SK-N-SH (cell line): Measurements from ENCODE around the gene JAKMIP1. TPM values are rescaled to one million over a fixed set of nuclear protein-coding genes. Genes with fewer than 3 reads are reported as not detected.

Source experiments
- CTCF ChIA-PET: fragments of 300-600, 350-600 bp; formaldehyde crosslinking; extraction: SDS; loops from one replicate; lab custom pipeline; 2021; lab: Yijun Ruan, JAX
- POLR2A ChIA-PET: fragments of 350-600 bp; sonication (Branson Sonifier 250); formaldehyde crosslinking; extraction: SDS; loops from one replicate; lab custom pipeline; 2020; ENCODE audit warnings: antibody characterized with exemption, inconsistent platforms; lab: Yijun Ruan, JAX
- DNase-seq: peaks from one replicate; pipeline ENCODE4 v3.0.0; 2012
- H2AFZ ChIP-seq: fragments of 200-600 bp; sonication (generic); 2 replicates; pipeline ENCODE4 v1.8.1; 2016; ENCODE audit warnings: antibody characterized with exemption, mild to moderate bottlenecking, low read depth
- H3F3A ChIP-seq: fragments of 200-600 bp; sonication (generic); replicated peaks from 2 replicates; pipeline ENCODE3; 2016; ENCODE audit warnings: antibody characterized with exemption, mild to moderate bottlenecking; ENCODE audit not compliant: insufficient read depth
- H3K27ac ChIP-seq, 2 experiments: fragments of 200-500 bp in 1 of 2; fragments of 200-600 bp in 1 of 2; sonication (Bioruptor generic) in 1 of 2; sonication (generic), shearing (Covaris generic) in 1 of 2; 2 replicates each; pipeline versions ENCODE4 v1.5.1 to v1.6.1; 2014 to 2016; ENCODE audit warnings: low read depth in 2 of 2, inconsistent platforms in 1 of 2, low read length in 1 of 2, mild to moderate bottlenecking in 1 of 2, mixed read lengths in 1 of 2
- H3K27me3 ChIP-seq: fragments of 200-600 bp; sonication (generic), shearing (Covaris generic); 2 replicates; pipeline ENCODE4 v1.6.1; 2016; ENCODE audit warnings: mixed run types; ENCODE audit not compliant: insufficient read depth
- H3K36me3 ChIP-seq, 2 experiments: fragments of 200-500 bp in 1 of 2; fragments of 200-600 bp in 1 of 2; sonication (Bioruptor generic) in 1 of 2; sonication (generic) in 1 of 2; replicated peaks in 1 of 2; 2 replicates each; pipeline versions ENCODE3 to v1.5.1; 2014 to 2016; ENCODE audit warnings: low read length in 1 of 2, mild to moderate bottlenecking in 1 of 2; ENCODE audit not compliant: insufficient read depth in 2 of 2, control insufficient read depth in 1 of 2
- H3K4me1 ChIP-seq, 2 experiments: fragments of 200-500 bp in 1 of 2; fragments of 200-600 bp in 1 of 2; sonication (Bioruptor generic) in 1 of 2; sonication (generic), shearing (Covaris generic) in 1 of 2; 2 replicates each; pipeline versions ENCODE4 v1.5.1 to v1.6.1; 2014 to 2016; ENCODE audit warnings: low read depth in 1 of 2, low read length in 1 of 2, mixed run types in 1 of 2; ENCODE audit not compliant: insufficient read depth in 2 of 2, control insufficient read depth in 1 of 2
- H3K4me2 ChIP-seq: fragments of 200-600 bp; sonication (generic), shearing (Covaris generic); 2 replicates; pipeline ENCODE4 v1.6.1; 2017; ENCODE audit warnings: mixed run types
- H3K4me3 ChIP-seq, 2 experiments: fragments of 200-500 bp in 1 of 2; fragments of 200-600 bp in 1 of 2; sonication (Bioruptor generic) in 1 of 2; sonication (generic), shearing (Covaris generic) in 1 of 2; 2 replicates each; pipeline versions ENCODE4 v1.5.1 to v1.8.1; 2014 to 2016; ENCODE audit warnings: low read depth in 2 of 2, inconsistent platforms in 1 of 2, low read length in 1 of 2, mild to moderate bottlenecking in 1 of 2, mixed read lengths in 1 of 2, moderate library complexity in 1 of 2
- H3K79me2 ChIP-seq: fragments of 200-600 bp; sonication (generic); 2 replicates; pipeline ENCODE4 v1.8.1; 2017; ENCODE audit warnings: mild to moderate bottlenecking; ENCODE audit not compliant: insufficient read depth
- H3K9ac ChIP-seq: fragments of 200-600 bp; sonication (generic); 2 replicates; pipeline ENCODE4 v1.6.1; 2017; ENCODE audit warnings: mixed run types
- H3K9me2 ChIP-seq: fragments of 200-600 bp; sonication (generic); 2 replicates; pipeline ENCODE4 v1.6.1; 2017; ENCODE audit warnings: mixed run types
- H3K9me3 ChIP-seq: fragments of 200-600 bp; sonication (generic); 2 replicates; pipeline ENCODE4 v1.6.1; 2017; ENCODE audit warnings: mixed run types, mild to moderate bottlenecking, moderate library complexity
- H4K20me1 ChIP-seq: fragments of 200-600 bp; sonication (generic); 2 replicates; pipeline ENCODE4 v1.6.1; 2017; ENCODE audit warnings: mild to moderate bottlenecking, mixed run types; ENCODE audit not compliant: insufficient read depth
- EZH2phosphoT487 ChIP-seq: fragments of 200-600 bp; sonication (generic); IDR thresholded peaks from 2 replicates; pipeline ENCODE4 v1.6.1; 2017; ENCODE audit warnings: low read depth, mixed run types, mild to moderate bottlenecking, antibody characterized with exemption, moderate library complexity, borderline replicate concordance
- FOXJ3 ChIP-seq: sonication (generic); formaldehyde crosslinking; IDR thresholded peaks from 2 replicates; pipeline ENCODE4 v1.5.1; 2020; ENCODE audit warnings: mild to moderate bottlenecking, missing genetic modification reagents
- FOXM1 ChIP-seq: IDR thresholded peaks from 2 replicates; pipeline ENCODE4 v1.4.0; 2012; ENCODE audit warnings: low read depth, mild to moderate bottlenecking
- GABPA ChIP-seq: IDR thresholded peaks from 2 replicates; pipeline ENCODE4 v1.4.0; 2012; ENCODE audit warnings: low read depth, mild to moderate bottlenecking
- GATA2 ChIP-seq: sonication (generic); formaldehyde crosslinking; IDR thresholded peaks from 2 replicates; pipeline ENCODE4 v1.5.0; 2020; ENCODE audit warnings: mild to moderate bottlenecking, missing genetic modification reagents
- NFIC ChIP-seq: IDR thresholded peaks from 2 replicates; pipeline ENCODE4 v1.4.0; 2012; ENCODE audit warnings: borderline replicate concordance
- NRF1 ChIP-seq: IDR thresholded peaks from 2 replicates; pipeline ENCODE4 v1.6.1; 2012; ENCODE audit warnings: low read depth, mild to moderate bottlenecking, low read length
- RAD21 ChIP-seq: IDR thresholded peaks from 2 replicates; pipeline ENCODE4 v1.6.1; 2012; ENCODE audit warnings: mild to moderate bottlenecking, low read length
- RCOR1 ChIP-seq: fragments of 150-350 bp; IDR thresholded peaks from 2 replicates; pipeline ENCODE4 v1.6.1; 2017; ENCODE audit warnings: antibody characterized with exemption, low read length
- TAF1 ChIP-seq: IDR thresholded peaks from 2 replicates; pipeline ENCODE4 v1.6.1; 2012; ENCODE audit warnings: low read depth, mild to moderate bottlenecking, low read length, moderate library complexity, borderline replicate concordance
- TCF12 ChIP-seq: IDR thresholded peaks from 2 replicates; pipeline ENCODE4 v1.4.0; 2012
- TEAD4 ChIP-seq: IDR thresholded peaks from 2 replicates; pipeline ENCODE4 v1.4.0; 2012; ENCODE audit warnings: mild to moderate bottlenecking, borderline replicate concordance; ENCODE audit not compliant: insufficient read depth
- YY1 ChIP-seq: IDR thresholded peaks from 2 replicates; pipeline ENCODE4 v1.4.0; 2012; ENCODE audit warnings: low read depth, mild to moderate bottlenecking
- WGBS: methylation state at CpG from one replicate; pipeline ENCODE4 v1.1.6; 2017; ENCODE audit warnings: low lambda C conversion rate; 5-methylcytosine and 5-hydroxymethylcytosine counted together
- polyA plus RNA-seq, 3 experiments: library from polyadenylated mRNA; depleted of rRNA; stranded (reverse); fragments of >200 nt; gene quantifications; 2 replicates each; pipeline ENCODE4 v1.2.3, GENCODE V29; 2012
- TF ChIP-seq, protein P1 (sequence below): fragments of 200-600 bp; sonication (generic); IDR thresholded peaks from 2 replicates; pipeline ENCODE4 v1.6.1; 2017; ENCODE audit warnings: antibody characterized with exemption, mild to moderate bottlenecking, moderate library complexity
- TF ChIP-seq, protein P2 (sequence below): IDR thresholded peaks from 2 replicates; pipeline ENCODE4; 2012
- TF ChIP-seq, protein P3 (sequence below): IDR thresholded peaks from 2 replicates; pipeline ENCODE4 v1.4.0; 2012; ENCODE audit warnings: low read depth
- TF ChIP-seq, protein P4 (sequence below): IDR thresholded peaks from 2 replicates; pipeline ENCODE4 v1.6.1; 2012; ENCODE audit warnings: mild to moderate bottlenecking, low read depth, low read length, moderate library complexity
- TF ChIP-seq, protein P5 (sequence below): IDR thresholded peaks from 2 replicates; pipeline ENCODE4 v1.4.0; 2012; ENCODE audit warnings: low read depth, borderline replicate concordance
- TF ChIP-seq, protein P6 (sequence below): fragments of 150-350 bp; IDR thresholded peaks from 2 replicates; pipeline ENCODE4 v1.6.1; 2016; ENCODE audit warnings: mild to moderate bottlenecking, low read depth, low read length

Gene JAKMIP1
- polyA plus RNA-seq, 1 of the 3 experiments (the other 2 are of a cell fraction) = 0.54 TPM

DNA sequence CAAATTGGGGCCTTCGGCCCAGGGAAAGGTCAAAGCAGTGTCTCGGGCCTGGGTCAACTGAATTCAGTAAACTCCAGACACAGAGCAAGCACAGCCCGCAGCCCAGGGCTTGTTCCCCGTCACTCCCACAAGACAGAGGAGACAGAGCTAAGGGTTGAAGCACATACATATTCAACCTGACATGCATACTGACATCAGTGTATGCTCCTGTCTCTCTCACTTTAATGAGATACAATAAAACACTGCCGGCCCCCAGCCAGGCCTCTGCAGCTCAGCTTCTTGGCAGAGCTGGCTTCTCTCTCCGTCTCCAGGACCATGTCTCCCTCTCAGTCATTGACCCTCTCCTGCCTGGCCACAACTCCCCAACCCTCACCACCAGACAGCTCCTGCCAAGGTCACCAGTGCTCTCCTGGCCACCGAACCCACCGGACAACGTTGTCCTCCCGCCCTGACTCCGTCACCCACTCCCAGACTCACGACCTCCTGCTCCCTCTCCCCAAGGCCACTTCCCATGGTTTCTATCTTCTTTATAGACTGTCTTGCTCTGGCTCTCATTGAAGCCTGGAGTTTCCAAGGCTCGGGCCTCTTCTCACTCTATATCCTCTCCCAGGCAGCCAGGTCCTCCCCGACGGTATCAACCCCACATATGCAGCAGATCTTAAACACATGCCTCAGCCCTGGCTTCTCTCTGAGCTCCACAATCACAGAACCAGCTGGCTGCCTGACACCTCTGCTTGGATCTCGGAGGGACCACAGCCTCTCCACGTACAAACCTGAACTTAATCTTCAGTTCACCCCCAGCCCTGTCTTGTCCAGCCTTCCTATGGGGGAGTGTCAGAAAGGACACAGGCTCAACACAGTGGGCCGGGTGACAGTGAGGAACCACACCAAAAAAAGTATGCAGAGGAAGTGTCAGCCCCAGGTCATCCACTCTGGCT, 114.4 kb downstream of the JAKMIP1 start:
- TF ChIP-seq, protein P1, sequence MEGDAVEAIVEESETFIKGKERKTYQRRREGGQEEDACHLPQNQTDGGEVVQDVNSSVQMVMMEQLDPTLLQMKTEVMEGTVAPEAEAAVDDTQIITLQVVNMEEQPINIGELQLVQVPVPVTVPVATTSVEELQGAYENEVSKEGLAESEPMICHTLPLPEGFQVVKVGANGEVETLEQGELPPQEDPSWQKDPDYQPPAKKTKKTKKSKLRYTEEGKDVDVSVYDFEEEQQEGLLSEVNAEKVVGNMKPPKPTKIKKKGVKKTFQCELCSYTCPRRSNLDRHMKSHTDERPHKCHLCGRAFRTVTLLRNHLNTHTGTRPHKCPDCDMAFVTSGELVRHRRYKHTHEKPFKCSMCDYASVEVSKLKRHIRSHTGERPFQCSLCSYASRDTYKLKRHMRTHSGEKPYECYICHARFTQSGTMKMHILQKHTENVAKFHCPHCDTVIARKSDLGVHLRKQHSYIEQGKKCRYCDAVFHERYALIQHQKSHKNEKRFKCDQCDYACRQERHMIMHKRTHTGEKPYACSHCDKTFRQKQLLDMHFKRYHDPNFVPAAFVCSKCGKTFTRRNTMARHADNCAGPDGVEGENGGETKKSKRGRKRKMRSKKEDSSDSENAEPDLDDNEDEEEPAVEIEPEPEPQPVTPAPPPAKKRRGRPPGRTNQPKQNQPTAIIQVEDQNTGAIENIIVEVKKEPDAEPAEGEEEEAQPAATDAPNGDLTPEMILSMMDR = no peak
- TF ChIP-seq GABPA (no peak), TCF12 (no peak), TAF1 (no peak), RCOR1 (no peak), NFIC (no peak), RAD21 (no peak), FOXM1 (no peak), TEAD4 (no peak), EZH2phosphoT487 (no peak), YY1 (no peak), FOXJ3 (CRISPR knock-in tag) (no peak), NRF1 (no peak), GATA2 (CRISPR knock-in tag) (no peak)
- TF ChIP-seq, protein P2, sequence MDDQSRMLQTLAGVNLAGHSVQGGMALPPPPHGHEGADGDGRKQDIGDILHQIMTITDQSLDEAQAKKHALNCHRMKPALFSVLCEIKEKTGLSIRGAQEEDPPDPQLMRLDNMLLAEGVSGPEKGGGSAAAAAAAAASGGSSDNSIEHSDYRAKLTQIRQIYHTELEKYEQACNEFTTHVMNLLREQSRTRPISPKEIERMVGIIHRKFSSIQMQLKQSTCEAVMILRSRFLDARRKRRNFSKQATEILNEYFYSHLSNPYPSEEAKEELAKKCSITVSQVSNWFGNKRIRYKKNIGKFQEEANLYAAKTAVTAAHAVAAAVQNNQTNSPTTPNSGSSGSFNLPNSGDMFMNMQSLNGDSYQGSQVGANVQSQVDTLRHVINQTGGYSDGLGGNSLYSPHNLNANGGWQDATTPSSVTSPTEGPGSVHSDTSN = no peak
- TF ChIP-seq, protein P3, sequence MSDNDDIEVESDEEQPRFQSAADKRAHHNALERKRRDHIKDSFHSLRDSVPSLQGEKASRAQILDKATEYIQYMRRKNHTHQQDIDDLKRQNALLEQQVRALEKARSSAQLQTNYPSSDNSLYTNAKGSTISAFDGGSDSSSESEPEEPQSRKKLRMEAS = no peak
- TF ChIP-seq, protein P4, sequence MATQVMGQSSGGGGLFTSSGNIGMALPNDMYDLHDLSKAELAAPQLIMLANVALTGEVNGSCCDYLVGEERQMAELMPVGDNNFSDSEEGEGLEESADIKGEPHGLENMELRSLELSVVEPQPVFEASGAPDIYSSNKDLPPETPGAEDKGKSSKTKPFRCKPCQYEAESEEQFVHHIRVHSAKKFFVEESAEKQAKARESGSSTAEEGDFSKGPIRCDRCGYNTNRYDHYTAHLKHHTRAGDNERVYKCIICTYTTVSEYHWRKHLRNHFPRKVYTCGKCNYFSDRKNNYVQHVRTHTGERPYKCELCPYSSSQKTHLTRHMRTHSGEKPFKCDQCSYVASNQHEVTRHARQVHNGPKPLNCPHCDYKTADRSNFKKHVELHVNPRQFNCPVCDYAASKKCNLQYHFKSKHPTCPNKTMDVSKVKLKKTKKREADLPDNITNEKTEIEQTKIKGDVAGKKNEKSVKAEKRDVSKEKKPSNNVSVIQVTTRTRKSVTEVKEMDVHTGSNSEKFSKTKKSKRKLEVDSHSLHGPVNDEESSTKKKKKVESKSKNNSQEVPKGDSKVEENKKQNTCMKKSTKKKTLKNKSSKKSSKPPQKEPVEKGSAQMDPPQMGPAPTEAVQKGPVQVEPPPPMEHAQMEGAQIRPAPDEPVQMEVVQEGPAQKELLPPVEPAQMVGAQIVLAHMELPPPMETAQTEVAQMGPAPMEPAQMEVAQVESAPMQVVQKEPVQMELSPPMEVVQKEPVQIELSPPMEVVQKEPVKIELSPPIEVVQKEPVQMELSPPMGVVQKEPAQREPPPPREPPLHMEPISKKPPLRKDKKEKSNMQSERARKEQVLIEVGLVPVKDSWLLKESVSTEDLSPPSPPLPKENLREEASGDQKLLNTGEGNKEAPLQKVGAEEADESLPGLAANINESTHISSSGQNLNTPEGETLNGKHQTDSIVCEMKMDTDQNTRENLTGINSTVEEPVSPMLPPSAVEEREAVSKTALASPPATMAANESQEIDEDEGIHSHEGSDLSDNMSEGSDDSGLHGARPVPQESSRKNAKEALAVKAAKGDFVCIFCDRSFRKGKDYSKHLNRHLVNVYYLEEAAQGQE = no peak
- TF ChIP-seq, protein P5, sequence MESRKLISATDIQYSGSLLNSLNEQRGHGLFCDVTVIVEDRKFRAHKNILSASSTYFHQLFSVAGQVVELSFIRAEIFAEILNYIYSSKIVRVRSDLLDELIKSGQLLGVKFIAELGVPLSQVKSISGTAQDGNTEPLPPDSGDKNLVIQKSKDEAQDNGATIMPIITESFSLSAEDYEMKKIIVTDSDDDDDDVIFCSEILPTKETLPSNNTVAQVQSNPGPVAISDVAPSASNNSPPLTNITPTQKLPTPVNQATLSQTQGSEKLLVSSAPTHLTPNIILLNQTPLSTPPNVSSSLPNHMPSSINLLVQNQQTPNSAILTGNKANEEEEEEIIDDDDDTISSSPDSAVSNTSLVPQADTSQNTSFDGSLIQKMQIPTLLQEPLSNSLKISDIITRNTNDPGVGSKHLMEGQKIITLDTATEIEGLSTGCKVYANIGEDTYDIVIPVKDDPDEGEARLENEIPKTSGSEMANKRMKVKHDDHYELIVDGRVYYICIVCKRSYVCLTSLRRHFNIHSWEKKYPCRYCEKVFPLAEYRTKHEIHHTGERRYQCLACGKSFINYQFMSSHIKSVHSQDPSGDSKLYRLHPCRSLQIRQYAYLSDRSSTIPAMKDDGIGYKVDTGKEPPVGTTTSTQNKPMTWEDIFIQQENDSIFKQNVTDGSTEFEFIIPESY = no peak
- TF ChIP-seq, protein P6, sequence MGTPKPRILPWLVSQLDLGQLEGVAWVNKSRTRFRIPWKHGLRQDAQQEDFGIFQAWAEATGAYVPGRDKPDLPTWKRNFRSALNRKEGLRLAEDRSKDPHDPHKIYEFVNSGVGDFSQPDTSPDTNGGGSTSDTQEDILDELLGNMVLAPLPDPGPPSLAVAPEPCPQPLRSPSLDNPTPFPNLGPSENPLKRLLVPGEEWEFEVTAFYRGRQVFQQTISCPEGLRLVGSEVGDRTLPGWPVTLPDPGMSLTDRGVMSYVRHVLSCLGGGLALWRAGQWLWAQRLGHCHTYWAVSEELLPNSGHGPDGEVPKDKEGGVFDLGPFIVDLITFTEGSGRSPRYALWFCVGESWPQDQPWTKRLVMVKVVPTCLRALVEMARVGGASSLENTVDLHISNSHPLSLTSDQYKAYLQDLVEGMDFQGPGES = no peak
- ChIA-PET POLR2A (no interaction called here), CTCF (interaction anchor here (0.9 to 6.1 kb wide), 5 partner anchors 9 to 168 kb away, joined by 3 to 92 read pairs (median 4); no protein-coding TSS in a partner anchor)
- no peaks in the 10 kb centered on the region for H3K27me3 ChIP-seq
- no peak overlapping the region for H3K4me3 ChIP-seq
- H4K20me1 ChIP-seq = no peaks in the 10 kb centered on the region
- no peak overlapping the region for H3K9ac ChIP-seq
- no peak overlapping the region; a peak in 1 of 4 replicates for H3K27ac ChIP-seq
- no peaks in the 10 kb centered on the region for H3K9me2 ChIP-seq
- 34% methylated on average over 14 of the region's 18 CpGs for WGBS
- no peak overlapping the region for H2AFZ ChIP-seq
- no peaks in the 10 kb centered on the region for H3K9me3 ChIP-seq
- no peaks in the 10 kb centered on the region for H3K36me3 ChIP-seq
- H3K79me2 ChIP-seq = no peaks in the 10 kb centered on the region
- H3F3A ChIP-seq = no peaks in the 10 kb centered on the region
- H3K4me1 ChIP-seq = peaks cover 0 to 21% of the 10 kb centered on the region in 2 experiments; a peak in 1 of 4 replicates
- H3K4me2 ChIP-seq = no peak overlapping the region
- DNase-seq = no peak
